ENCODE data around the gene ELAVL1.
"Not testable (repeated sequence)": the region's sequence is repeated elsewhere in the genome, so short reads cannot be mapped to it uniquely, and the experiment has no call there.

Gene ELAVL1

DNA sequence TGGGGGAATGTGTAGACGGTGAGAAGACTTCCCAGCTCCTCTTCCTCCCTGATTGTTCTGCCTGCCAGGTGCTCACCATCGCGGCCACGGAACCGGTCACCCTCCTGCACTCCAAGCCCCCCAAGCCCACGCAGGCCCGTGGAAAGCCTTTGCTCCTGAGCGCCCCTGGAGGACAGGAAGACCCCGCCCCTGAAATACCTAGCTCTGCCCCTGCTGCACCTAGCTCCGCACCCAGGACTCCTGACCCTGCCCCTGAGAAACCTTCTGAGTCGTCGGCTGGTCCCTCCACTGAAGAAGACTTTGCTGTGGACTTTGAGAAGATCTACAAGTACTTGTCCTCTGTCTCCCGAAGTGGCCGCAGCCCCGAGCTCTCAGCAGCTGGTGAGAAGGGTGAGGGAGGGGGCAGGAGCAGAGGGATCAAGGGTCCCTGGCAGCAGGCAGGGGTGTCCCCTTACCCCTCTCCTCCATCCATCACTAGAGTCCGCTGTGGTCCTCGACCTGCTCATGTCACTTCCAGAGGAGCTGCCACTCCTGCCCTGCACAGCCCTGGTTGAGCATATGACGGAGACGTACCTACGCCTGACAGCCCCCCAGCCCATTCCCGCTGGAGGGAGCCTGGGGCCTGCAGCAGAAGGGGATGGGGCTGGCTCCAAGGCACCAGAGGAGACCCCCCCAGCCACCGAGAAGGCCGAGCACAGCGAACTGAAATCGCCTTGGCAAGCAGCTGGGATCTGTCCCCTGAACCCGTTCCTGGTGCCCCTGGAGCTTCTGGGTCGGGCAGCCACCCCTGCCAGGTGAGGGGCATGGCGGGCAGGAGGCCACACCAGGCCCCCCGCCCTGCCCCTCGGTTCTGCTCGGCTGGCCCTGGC is 83.2 kb downstream of the ELAVL1 start:
- peak overlapping the region; percentile 86 for H3K9ac ChIP-seq (ENCODE audit: low read depth, low read length)
- no peaks in the 10 kb centered on the region for H3K9me3 ChIP-seq (replicated peaks; ENCODE audit: low read length)
- H3K4me2 ChIP-seq (ENCODE audit: low read length) = peak overlapping the region; percentile 93
- H3K4me3 ChIP-seq (ENCODE audit: low read length) = peak overlapping the region; percentile 76
- peaks cover 22% of the 10 kb centered on the region for H3K36me3 ChIP-seq (ENCODE audit: insufficient read depth, low read length)
- peaks cover 2% of the 10 kb centered on the region for H3K27me3 ChIP-seq (ENCODE audit: control insufficient read depth, insufficient read depth, low read length)
- H3K4me1 ChIP-seq (ENCODE audit: control insufficient read depth, insufficient read depth, low read length) = peaks cover 43% of the 10 kb centered on the region

- H3K4me1 ChIP-seq (ENCODE audit: control insufficient read depth, insufficient read depth, low read length) = peaks cover 44% of the 10 kb centered on the region
- peaks cover 18% of the 10 kb centered on the region for H3K36me3 ChIP-seq (ENCODE audit: insufficient read depth, low read length)
- peaks cover 6% of the 10 kb centered on the region for H3K27me3 ChIP-seq (ENCODE audit: control insufficient read depth, insufficient read depth, low read length)
- H3K4me2 ChIP-seq (ENCODE audit: low read length) = peak overlapping the region; percentile 93
- peak overlapping the region; percentile 76 for H3K4me3 ChIP-seq (ENCODE audit: low read length)
- H3K9me3 ChIP-seq (replicated peaks; ENCODE audit: low read length) = no peaks in the 10 kb centered on the region
- peak overlapping the region; percentile 86 for H3K9ac ChIP-seq (ENCODE audit: low read depth, low read length)
Observed at GRCh38 chr19:7921302-7921966, 84.0 kb downstream of the ELAVL1 start.

- H3K4me2 ChIP-seq (ENCODE audit: low read length) = peak overlapping the region; percentile 93
- peak overlapping the region; percentile 86 for H3K9ac ChIP-seq (ENCODE audit: low read depth, low read length)
- peaks cover 48% of the 10 kb centered on the region for H3K4me1 ChIP-seq (ENCODE audit: control insufficient read depth, insufficient read depth, low read length)
- no peaks in the 10 kb centered on the region for H3K9me3 ChIP-seq (replicated peaks; ENCODE audit: low read length)
- peaks cover 11% of the 10 kb centered on the region for H3K27me3 ChIP-seq (ENCODE audit: control insufficient read depth, insufficient read depth, low read length)
- H3K4me3 ChIP-seq (ENCODE audit: low read length) = peak overlapping the region; percentile 97
- H3K36me3 ChIP-seq (ENCODE audit: insufficient read depth, low read length) = peaks cover 18% of the 10 kb centered on the region
Observed at GRCh38 chr19:7920519-7921301, 84.7 kb downstream of the ELAVL1 start.

DNA sequence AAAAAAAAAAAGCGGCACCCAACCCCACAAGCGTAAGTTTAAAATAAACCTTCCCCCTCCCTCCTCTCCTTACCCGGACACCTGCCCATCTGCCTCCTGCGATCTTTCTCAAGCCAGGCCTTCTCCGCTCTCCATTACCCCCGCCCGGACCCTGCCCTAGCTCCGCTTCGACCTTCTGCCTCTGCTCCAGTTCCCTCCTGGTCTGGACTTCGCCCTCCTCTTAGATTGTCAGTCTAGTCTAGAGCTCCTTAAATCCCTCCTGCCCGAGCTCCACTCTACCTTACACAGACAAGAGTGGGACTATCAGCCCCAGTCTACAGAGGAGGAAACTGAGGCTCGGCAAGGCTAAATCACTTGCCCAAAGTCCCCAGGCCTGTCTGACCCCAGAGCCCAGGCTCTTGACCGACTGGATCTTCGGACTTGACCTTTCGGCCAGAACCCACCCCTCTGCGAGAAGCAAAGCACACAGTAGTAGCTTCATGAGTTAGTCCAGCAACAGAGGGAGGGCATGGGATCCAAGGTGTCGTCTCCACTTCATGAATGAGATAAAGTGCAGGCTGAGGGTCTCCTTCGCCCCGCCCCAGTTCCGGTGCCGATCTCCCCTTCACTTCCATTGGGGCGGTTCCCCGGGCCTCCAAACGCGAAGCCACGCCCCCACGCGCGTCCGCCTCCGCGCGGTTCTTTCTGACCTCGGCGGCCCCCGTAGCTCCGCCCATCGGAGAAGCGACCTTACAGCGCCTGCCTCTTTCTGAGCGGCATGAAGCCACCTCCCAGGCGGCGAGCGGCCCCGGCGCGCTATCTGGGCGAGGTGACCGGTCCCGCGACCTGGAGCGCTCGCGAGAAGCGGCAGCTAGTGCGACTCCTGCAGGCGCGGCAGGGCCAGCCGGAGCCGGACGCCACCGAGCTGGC is 85.6 kb downstream of the ELAVL1 start, which contains the start of gene SNAPC2:
TSS of gene SNAPC2 (plus strand) at position 729 of the 909 bp plus-strand sequence. CDS start at position 758, 29 bp downstream.
- peak within 1 kb of the TSS; percentile 86 for H3K9ac ChIP-seq (ENCODE audit: low read depth, low read length)
- peak within 1 kb of the TSS; percentile 93 for H3K4me2 ChIP-seq (ENCODE audit: low read length)
- H3K27me3 ChIP-seq (ENCODE audit: control insufficient read depth, insufficient read depth, low read length) = peaks cover 17% of the 10 kb centered on the region
- H3K4me1 ChIP-seq (ENCODE audit: control insufficient read depth, insufficient read depth, low read length) = peaks cover 47% of the 10 kb centered on the region
- H3K36me3 ChIP-seq (ENCODE audit: insufficient read depth, low read length) = peaks cover 18% of the 10 kb centered on the region
- peak within 1 kb of the TSS; percentile 97 for H3K4me3 ChIP-seq (ENCODE audit: low read length)
- H3K9me3 ChIP-seq (replicated peaks; ENCODE audit: low read length) = no peaks in the 10 kb centered on the region

GRCh38 chr19:7918615-7919421 is 86.6 kb downstream of the ELAVL1 start:
- Histone ChIP-seq H3K4me2 (ENCODE audit: low read length) (peak overlapping the region; percentile 93), H3K9me3 (replicated peaks; ENCODE audit: low read length) (no peaks in the 10 kb centered on the region), H3K9ac (ENCODE audit: low read depth, low read length) (no peak overlapping the region), H3K36me3 (ENCODE audit: insufficient read depth, low read length) (peaks cover 18% of the 10 kb centered on the region), H3K27me3 (ENCODE audit: control insufficient read depth, insufficient read depth, low read length) (peaks cover 17% of the 10 kb centered on the region), H3K4me3 (ENCODE audit: low read length) (no peak overlapping the region), H3K4me1 (ENCODE audit: control insufficient read depth, insufficient read depth, low read length) (peaks cover 47% of the 10 kb centered on the region)

- H3K9ac ChIP-seq (ENCODE audit: low read depth, low read length) = peak overlapping the region; percentile 63
- H3K4me1 ChIP-seq (ENCODE audit: control insufficient read depth, insufficient read depth, low read length) = peaks cover 47% of the 10 kb centered on the region
- H3K36me3 ChIP-seq (ENCODE audit: insufficient read depth, low read length) = peaks cover 14% of the 10 kb centered on the region
- H3K9me3 ChIP-seq (replicated peaks; ENCODE audit: low read length) = not testable (repeated sequence)
- peak overlapping the region; percentile 64 for H3K4me3 ChIP-seq (ENCODE audit: low read length)
- peak overlapping the region; percentile 80 for H3K4me2 ChIP-seq (ENCODE audit: low read length)
- peaks cover 17% of the 10 kb centered on the region for H3K27me3 ChIP-seq (ENCODE audit: control insufficient read depth, insufficient read depth, low read length)
Observed at GRCh38 chr19:7918062-7918614, 87.3 kb downstream of the ELAVL1 start.

GRCh38 chr19:7917267-7918061 is 88.0 kb downstream of the ELAVL1 start:
- Histone ChIP-seq H3K4me3 (ENCODE audit: low read length) (peak overlapping the region; percentile 64), H3K4me1 (ENCODE audit: control insufficient read depth, insufficient read depth, low read length) (peaks cover 47% of the 10 kb centered on the region), H3K36me3 (ENCODE audit: insufficient read depth, low read length) (peaks cover 11% of the 10 kb centered on the region), H3K9ac (ENCODE audit: low read depth, low read length) (peak overlapping the region; percentile 63), H3K4me2 (ENCODE audit: low read length) (peak overlapping the region; percentile 80), H3K27me3 (ENCODE audit: control insufficient read depth, insufficient read depth, low read length) (peaks cover 17% of the 10 kb centered on the region), H3K9me3 (replicated peaks; ENCODE audit: low read length) (no peaks in the 10 kb centered on the region)

DNA sequence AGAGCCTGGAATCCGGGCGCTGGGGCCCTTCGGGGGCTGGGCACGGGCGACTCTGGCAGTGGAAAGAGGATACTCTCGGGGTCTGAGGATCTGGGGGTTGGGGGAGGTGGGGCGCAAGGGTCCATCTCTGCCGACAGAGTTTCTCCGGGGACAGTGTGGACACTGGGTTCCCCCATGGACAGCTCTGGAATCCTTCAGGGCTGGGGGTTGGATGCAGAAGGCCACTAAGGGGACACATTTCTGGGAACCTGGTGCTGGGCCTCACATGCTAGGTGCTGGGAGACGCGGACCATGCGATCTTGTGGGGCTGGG is 88.5 kb downstream of the ELAVL1 start:
- Histone ChIP-seq H3K9me3 (replicated peaks; ENCODE audit: low read length) (no peaks in the 10 kb centered on the region), H3K4me1 (ENCODE audit: control insufficient read depth, insufficient read depth, low read length) (peaks cover 42% of the 10 kb centered on the region), H3K36me3 (ENCODE audit: insufficient read depth, low read length) (peaks cover 6% of the 10 kb centered on the region), H3K4me3 (ENCODE audit: low read length) (peak overlapping the region; percentile 64), H3K4me2 (ENCODE audit: low read length) (peak overlapping the region; percentile 80), H3K27me3 (ENCODE audit: control insufficient read depth, insufficient read depth, low read length) (peaks cover 17% of the 10 kb centered on the region), H3K9ac (ENCODE audit: low read depth, low read length) (peak overlapping the region; percentile 14)

GRCh38 chr19:7916103-7916954 is 89.1 kb downstream of the ELAVL1 start:
- Histone ChIP-seq H3K4me2 (ENCODE audit: low read length) (peak overlapping the region; percentile 80), H3K9me3 (replicated peaks; ENCODE audit: low read length) (no peaks in the 10 kb centered on the region), H3K4me3 (ENCODE audit: low read length) (peak overlapping the region; percentile 64), H3K36me3 (ENCODE audit: insufficient read depth, low read length) (peaks cover 10% of the 10 kb centered on the region), H3K9ac (ENCODE audit: low read depth, low read length) (peak overlapping the region; percentile 14), H3K27me3 (ENCODE audit: control insufficient read depth, insufficient read depth, low read length) (peaks cover 17% of the 10 kb centered on the region), H3K4me1 (ENCODE audit: control insufficient read depth, insufficient read depth, low read length) (peaks cover 37% of the 10 kb centered on the region)

Measured in skeletal muscle satellite cell (primary cell).